H9 (cell line): ENCODE measurements around the gene ABCC12. TPM values are rescaled to one million over a fixed set of nuclear protein-coding genes. Genes with fewer than 3 reads are reported as not detected.

Experiments used
- DNase-seq: peaks from one replicate; pipeline ENCODE4 v3.0.0-alpha.2; 2017
- H2AFZ ChIP-seq: one replicate; pipeline ENCODE4 v1.6.1; 2013; ENCODE audit warnings: mild to moderate bottlenecking, low read length, control low read depth, moderate library complexity
- H2AK5ac ChIP-seq: 2 replicates; pipeline ENCODE4 v1.6.1; 2013; ENCODE audit warnings: low read length, control low read depth, mixed read lengths; ENCODE audit not compliant: insufficient read length
- H2BK120ac ChIP-seq: one replicate; pipeline ENCODE4 v1.6.1; 2013; ENCODE audit warnings: low read depth, mild to moderate bottlenecking, low read length, control low read depth, inconsistent platforms; ENCODE audit not compliant: poor library complexity, severe bottlenecking
- H2BK12ac ChIP-seq: 2 replicates; pipeline ENCODE4 v1.6.1; 2013; ENCODE audit warnings: low read length, control low read depth, mixed read lengths, low read depth; ENCODE audit not compliant: insufficient read length
- H2BK15ac ChIP-seq: 2 replicates; pipeline ENCODE4 v1.6.1; 2013; ENCODE audit warnings: low read depth, low read length, control low read depth
- H2BK20ac ChIP-seq: one replicate; pipeline ENCODE4 v1.6.1; 2013; ENCODE audit warnings: low read depth, mild to moderate bottlenecking, low read length, control low read depth, inconsistent platforms; ENCODE audit not compliant: poor library complexity, severe bottlenecking
- H2BK5ac ChIP-seq: 2 replicates; pipeline ENCODE4 v1.6.1; 2013; ENCODE audit warnings: low read length, control low read depth, mixed read lengths; ENCODE audit not compliant: insufficient read length
- H3K14ac ChIP-seq: 2 replicates; pipeline ENCODE4 v1.6.1; 2013; ENCODE audit warnings: low read length, control low read depth; ENCODE audit not compliant: insufficient read depth
- H3K18ac ChIP-seq: 2 replicates; pipeline ENCODE4 v1.6.1; 2013; ENCODE audit warnings: low read depth, mild to moderate bottlenecking, mixed read lengths, low read length, control low read depth; ENCODE audit not compliant: insufficient read length
- H3K23ac ChIP-seq: 2 replicates; pipeline ENCODE4 v1.6.1; 2013; ENCODE audit warnings: low read length, control low read depth, mixed read lengths, low read depth; ENCODE audit not compliant: insufficient read length
- H3K23me2 ChIP-seq: 2 replicates; pipeline ENCODE4 v1.6.1; 2013; ENCODE audit warnings: low read depth, mild to moderate bottlenecking, mixed read lengths, low read length, control low read depth; ENCODE audit not compliant: insufficient read length, poor library complexity, severe bottlenecking
- H3K27ac ChIP-seq: 2 replicates; pipeline ENCODE4 v1.5.1; 2013; ENCODE audit warnings: low read length, control low read depth, mixed read lengths, low read depth; ENCODE audit not compliant: insufficient read length
- H3K27me3 ChIP-seq: 2 replicates; pipeline ENCODE4 v1.6.1; 2013; ENCODE audit warnings: low read length, control low read depth, inconsistent platforms; ENCODE audit not compliant: insufficient read depth
- H3K4ac ChIP-seq: 2 replicates; pipeline ENCODE4 v1.6.1; 2013; ENCODE audit warnings: low read depth, mild to moderate bottlenecking, control low read depth, inconsistent platforms, low read length, moderate library complexity
- H3K4me1 ChIP-seq: 2 replicates; pipeline ENCODE4 v1.6.1; 2013; ENCODE audit warnings: low read length, control low read depth, inconsistent platforms; ENCODE audit not compliant: insufficient read depth
- H3K4me2 ChIP-seq: 2 replicates; pipeline ENCODE4 v1.6.1; 2013; ENCODE audit warnings: low read length, control low read depth, mixed read lengths; ENCODE audit not compliant: insufficient read length, insufficient read depth
- H3K56ac ChIP-seq: 2 replicates; pipeline ENCODE4 v1.6.1; 2013; ENCODE audit warnings: low read depth, mild to moderate bottlenecking, mixed read lengths, low read length, control low read depth; ENCODE audit not compliant: insufficient read length
- H3K79me1 ChIP-seq: 2 replicates; pipeline ENCODE4 v1.6.1; 2013; ENCODE audit warnings: low read depth, mild to moderate bottlenecking, moderate library complexity, low read length, control low read depth, inconsistent platforms; ENCODE audit not compliant: insufficient read depth, poor library complexity, severe bottlenecking
- H3K79me2 ChIP-seq: 2 replicates; pipeline ENCODE4 v1.6.1; 2013; ENCODE audit warnings: low read length, control low read depth, inconsistent platforms; ENCODE audit not compliant: insufficient read depth
- H3K9ac ChIP-seq: 2 replicates; pipeline ENCODE4 v1.6.1; 2013; ENCODE audit warnings: low read length, control low read depth, mixed read lengths; ENCODE audit not compliant: insufficient read length; ENCODE audit errors: extremely low read depth
- H3K9me3 ChIP-seq: one replicate; pipeline ENCODE4 v1.6.1; 2013; ENCODE audit warnings: low read depth, low read length, inconsistent platforms; ENCODE audit not compliant: control insufficient read depth
- H3T11ph ChIP-seq: one replicate; pipeline ENCODE4 v1.6.1; 2013; ENCODE audit warnings: mild to moderate bottlenecking, low read length, control low read depth, inconsistent platforms
- H4K20me1 ChIP-seq: one replicate; pipeline ENCODE4 v1.6.1; 2013; ENCODE audit not compliant: control insufficient read depth, insufficient read length, insufficient read depth
- H4K5ac ChIP-seq: 2 replicates; pipeline ENCODE4 v1.6.1; 2013; ENCODE audit warnings: low read depth, mild to moderate bottlenecking, mixed read lengths, low read length, control low read depth; ENCODE audit not compliant: insufficient read length
- H4K8ac ChIP-seq: replicated peaks from 2 replicates; pipeline ENCODE4 v1.6.1; 2013; ENCODE audit warnings: low read length, control low read depth, mixed read lengths, low read depth; ENCODE audit not compliant: insufficient read length
- H4K91ac ChIP-seq: 2 replicates; pipeline ENCODE4 v1.6.1; 2013; ENCODE audit warnings: low read depth, mild to moderate bottlenecking, moderate library complexity, mixed read lengths, low read length, control low read depth; ENCODE audit not compliant: insufficient read length
- H3K27ac Mint-ChIP-seq, 3 experiments: 2 replicates in 2 of 3; 3 replicates in 1 of 3; pipeline ENCODE4 v1.8.0; 2020 to 2021; ENCODE audit warnings: mixed read lengths in 3 of 3, mild to moderate bottlenecking in 1 of 3, moderate library complexity in 1 of 3
- H3K27me3 Mint-ChIP-seq: 2 replicates; pipeline ENCODE4 v1.8.0; 2021; ENCODE audit warnings: low read depth, mild to moderate bottlenecking, moderate library complexity, mixed read lengths
- H3K36me3 Mint-ChIP-seq, 3 experiments: 2 replicates in 2 of 3; 3 replicates in 1 of 3; pipeline ENCODE4 v1.8.0; 2020 to 2021; ENCODE audit warnings: low read depth in 3 of 3, mixed read lengths in 3 of 3; ENCODE audit not compliant: insufficient read depth in 1 of 3
- H3K4me1 Mint-ChIP-seq, 2 experiments: 2 replicates each; pipeline ENCODE4 v1.8.0; 2020; ENCODE audit warnings: mixed read lengths in 2 of 2
- H3K4me3 Mint-ChIP-seq, 2 experiments: 2 replicates in 1 of 2; 3 replicates in 1 of 2; pipeline ENCODE4 v1.8.0; 2020 to 2021; ENCODE audit warnings: mild to moderate bottlenecking in 2 of 2, mixed read lengths in 2 of 2, moderate library complexity in 1 of 2
- H3K9me3 Mint-ChIP-seq, 2 experiments: 2 replicates in 1 of 2; 3 replicates in 1 of 2; pipeline ENCODE4 v1.8.0; 2020; ENCODE audit warnings: mild to moderate bottlenecking in 2 of 2, mixed read lengths in 2 of 2, moderate library complexity in 1 of 2
- WGBS: extraction: QIAGEN DNeasy Blood & Tissue Kit; methylation state at CpG from one replicate; pipeline ENCODE4 v1.1.7; 2013; ENCODE audit warnings: missing lambda C conversion rate, low lambda C conversion rate, mixed read lengths; ENCODE audit not compliant: insufficient read length; ENCODE audit errors: extremely low coverage; 5-methylcytosine and 5-hydroxymethylcytosine counted together
- total RNA-seq: library from RNA; stranded (reverse); gene quantifications from 2 replicates; pipeline ENCODE4 v1.2.1, GENCODE V29; 2021
- TF ChIP-seq, protein P1 (sequence below): fragments of 200-600 bp; sonication (generic); conservative IDR thresholded peaks from 3 replicates; pipeline ENCODE4 v1.8.0; 2021; ENCODE audit warnings: antibody characterized with exemption, mild to moderate bottlenecking

Gene ABCC12
- total RNA-seq, 1 experiment from 2014 or later, result 0.09 TPM

DNA sequence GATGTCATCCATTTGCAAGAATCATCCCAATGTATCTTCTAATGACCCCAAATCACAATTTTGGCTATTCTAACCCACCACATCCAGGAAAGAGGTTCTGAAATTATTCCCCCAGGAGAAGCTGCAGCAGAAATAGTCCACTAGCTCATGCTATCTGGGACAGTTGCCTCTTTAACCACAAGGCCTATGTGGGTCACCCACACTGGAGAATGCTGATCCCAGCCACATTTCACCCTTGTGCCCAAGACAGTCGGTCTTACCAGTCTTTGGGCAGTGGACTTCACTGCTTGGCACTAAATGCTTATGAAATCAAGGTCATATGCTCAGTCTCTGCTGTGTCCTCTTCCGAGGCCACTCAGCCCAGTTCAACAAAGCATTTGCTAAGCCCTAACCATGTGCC, 27.0 kb downstream of the ABCC12 start:
- H2BK20ac ChIP-seq, result no peak overlapping the region
- H3K18ac ChIP-seq, result no peak overlapping the region
- H2AFZ ChIP-seq, result no peak overlapping the region
- H3K56ac ChIP-seq, result no peak overlapping the region
- H2BK120ac ChIP-seq, result no peak overlapping the region
- H2BK15ac ChIP-seq, result no peak overlapping the region
- peaks cover 6 to 11% of the 10 kb centered on the region in 2 experiments for H3K4me1 Mint-ChIP-seq
- no peak overlapping the region for H3K27ac Mint-ChIP-seq
- no peak overlapping the region for H3K4me2 ChIP-seq
- peaks cover 0 to 2% of the 10 kb centered on the region in 2 experiments; a peak in 1 of 5 replicates for H3K9me3 Mint-ChIP-seq
- no peaks in the 10 kb centered on the region for H3K23me2 ChIP-seq
- no peaks in the 10 kb centered on the region for H3K9me3 ChIP-seq
- H3K27me3 Mint-ChIP-seq, result no peaks in the 10 kb centered on the region; the same call in none of the 2 replicates
- peaks cover 0 to 1% (median 0%) of the 10 kb centered on the region in 3 experiments; a peak in 1 of 7 replicates for H3K36me3 Mint-ChIP-seq
- H3K23ac ChIP-seq, result no peak overlapping the region
- no peak overlapping the region for H3K4ac ChIP-seq
- no peak overlapping the region for H4K91ac ChIP-seq
- no peak overlapping the region for H3K14ac ChIP-seq
- H3K4me3 Mint-ChIP-seq, result no peak overlapping the region
- H3K4me1 ChIP-seq, result peaks cover 2% of the 10 kb centered on the region; the same call in 1 of the 2 replicates
- H2BK5ac ChIP-seq, result no peak overlapping the region
- no peaks in the 10 kb centered on the region for H3K27me3 ChIP-seq
- no peak overlapping the region for H3T11ph ChIP-seq
- TF ChIP-seq, protein P1, sequence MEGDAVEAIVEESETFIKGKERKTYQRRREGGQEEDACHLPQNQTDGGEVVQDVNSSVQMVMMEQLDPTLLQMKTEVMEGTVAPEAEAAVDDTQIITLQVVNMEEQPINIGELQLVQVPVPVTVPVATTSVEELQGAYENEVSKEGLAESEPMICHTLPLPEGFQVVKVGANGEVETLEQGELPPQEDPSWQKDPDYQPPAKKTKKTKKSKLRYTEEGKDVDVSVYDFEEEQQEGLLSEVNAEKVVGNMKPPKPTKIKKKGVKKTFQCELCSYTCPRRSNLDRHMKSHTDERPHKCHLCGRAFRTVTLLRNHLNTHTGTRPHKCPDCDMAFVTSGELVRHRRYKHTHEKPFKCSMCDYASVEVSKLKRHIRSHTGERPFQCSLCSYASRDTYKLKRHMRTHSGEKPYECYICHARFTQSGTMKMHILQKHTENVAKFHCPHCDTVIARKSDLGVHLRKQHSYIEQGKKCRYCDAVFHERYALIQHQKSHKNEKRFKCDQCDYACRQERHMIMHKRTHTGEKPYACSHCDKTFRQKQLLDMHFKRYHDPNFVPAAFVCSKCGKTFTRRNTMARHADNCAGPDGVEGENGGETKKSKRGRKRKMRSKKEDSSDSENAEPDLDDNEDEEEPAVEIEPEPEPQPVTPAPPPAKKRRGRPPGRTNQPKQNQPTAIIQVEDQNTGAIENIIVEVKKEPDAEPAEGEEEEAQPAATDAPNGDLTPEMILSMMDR, result no peak
- no peak overlapping the region for H3K27ac ChIP-seq
- no peak overlapping the region for H3K9ac ChIP-seq
- no peaks in the 10 kb centered on the region for H3K79me2 ChIP-seq
- H4K5ac ChIP-seq, result no peak overlapping the region
- H4K20me1 ChIP-seq, result no peaks in the 10 kb centered on the region
- no peak overlapping the region for H2BK12ac ChIP-seq
- H2AK5ac ChIP-seq, result no peak overlapping the region
- DNase-seq, result no peak
- H3K79me1 ChIP-seq, result no peaks in the 10 kb centered on the region
- no CpG with 5 or more reads among the region's 2 CpGs for WGBS
- H4K8ac ChIP-seq, result no peak overlapping the region
